ENCODE measurements around the gene STRA8. TPM values are rescaled to one million over a fixed set of nuclear protein-coding genes. Genes with fewer than 3 reads are reported as not detected.
A peak's percentile ranks its signal among the peaks of the same experiment; 100 is the strongest.

Gene STRA8
- total RNA-seq, 4 donors from 2014 or later, result not detected

DNA sequence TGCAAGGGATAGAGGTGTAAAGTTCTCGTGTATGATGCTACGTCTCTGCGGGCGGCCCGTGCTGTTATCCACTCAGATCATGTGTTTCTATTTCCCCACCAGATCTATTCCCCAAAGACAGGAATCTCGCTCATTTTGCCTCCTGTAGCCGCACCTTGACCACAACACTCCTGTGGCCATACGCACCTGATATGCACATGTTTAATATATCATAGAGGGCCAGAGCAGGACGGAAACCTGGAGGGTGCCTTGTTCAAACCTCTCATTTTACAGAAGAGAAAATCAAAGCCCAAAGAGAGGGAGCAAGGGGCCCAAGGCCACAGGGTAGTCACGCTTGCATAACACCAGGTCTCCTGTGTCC, 37.6 kb downstream of the STRA8 start:
- WGBS, result 94% methylated on average over 10 of the region's 10 CpGs
- Histone ChIP-seq H3K9me3 (peaks cover 0 to 8% (median 2%) of the 10 kb centered on the region in 4 donors), H3K4me3 (no peak overlapping the region), H3K4me1 (peaks cover 0 to 6% (median 3%) of the 10 kb centered on the region in 4 donors), H3K36me3 (no peaks in the 10 kb centered on the region), H3K27me3 (peaks cover 0 to 8% (median 0%) of the 10 kb centered on the region in 4 donors), H3K27ac (replicated peaks in 1 of 4) (no peak overlapping the region)
- intact Hi-C loops (cut with DNase I), result no loop called here
- TF ChIP-seq CTCF (IDR thresholded peaks at IDR 0.05) (no peak), POLR2A (IDR thresholded peaks at IDR 0.05; ENCODE audit: low read depth) (no peak), EP300 (IDR thresholded peaks at IDR 0.05) (no peak), POLR2AphosphoS5 (IDR thresholded peaks at IDR 0.05) (no peak)
- no peak for DNase-seq (ENCODE audit: extremely low spot score)

DNA sequence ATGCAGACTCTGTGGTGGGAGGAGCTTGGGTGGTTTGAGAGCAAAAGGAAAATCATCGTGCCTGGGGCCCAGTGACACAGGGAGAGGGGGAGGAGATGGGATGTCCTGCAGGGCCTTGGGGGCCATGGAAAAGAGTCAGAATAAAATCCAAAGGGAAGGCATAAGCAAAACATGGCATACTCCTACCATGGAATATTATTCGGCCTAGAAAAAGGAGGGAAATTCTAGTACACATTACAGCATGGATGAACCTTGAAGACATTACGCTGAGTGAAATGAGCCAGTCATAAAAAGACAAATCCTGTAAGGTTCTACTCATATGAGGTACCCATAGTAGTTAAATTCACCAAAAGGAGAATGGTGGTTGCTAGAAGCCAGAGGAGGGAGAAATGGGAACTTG, 38.7 kb downstream of the STRA8 start:
- Histone ChIP-seq H3K4me1 (peaks cover 0 to 6% (median 3%) of the 10 kb centered on the region in 4 donors), H3K27me3 (peaks cover 0 to 8% (median 0%) of the 10 kb centered on the region in 4 donors), H3K9me3 (no peaks in the 10 kb centered on the region), H3K27ac (replicated peaks in 1 of 4) (no peak overlapping the region), H3K36me3 (no peaks in the 10 kb centered on the region), H3K4me3 (no peak overlapping the region)
- intact Hi-C loops (cut with DNase I), result no loop called here
- WGBS, result 88% methylated on average over 3 of the region's 3 CpGs
- TF ChIP-seq EP300 (IDR thresholded peaks at IDR 0.05), result no peak
- TF ChIP-seq CTCF (IDR thresholded peaks at IDR 0.05), result no peak
- DNase-seq (ENCODE audit: extremely low spot score), result no peak

GRCh38 chr7:135273581-135273980, 39.9 kb downstream of the STRA8 start:
- TF ChIP-seq EP300 (IDR thresholded peaks at IDR 0.05) (no peak), POLR2AphosphoS5 (IDR thresholded peaks at IDR 0.05) (no peak), CTCF (IDR thresholded peaks at IDR 0.05) (no peak), POLR2A (IDR thresholded peaks at IDR 0.05; ENCODE audit: low read depth) (no peak)

GRCh38 chr7:135274495-135275268, 41.0 kb downstream of the STRA8 start:
- no peak for DNase-seq (ENCODE audit: extremely low spot score)
- TF ChIP-seq POLR2A (IDR thresholded peaks at IDR 0.05; ENCODE audit: low read depth) (no peak), CTCF (IDR thresholded peaks at IDR 0.05) (peak; percentile 75 to 87 (median 82))
- Histone ChIP-seq H3K36me3 (no peaks in the 10 kb centered on the region), H3K27me3 (peaks cover 0 to 8% (median 0%) of the 10 kb centered on the region in 4 donors), H3K27ac (replicated peaks in 1 of 4) (no peak overlapping the region), H3K4me3 (no peak overlapping the region), H3K4me1 (peaks cover 0 to 6% (median 3%) of the 10 kb centered on the region in 4 donors), H3K9me3 (no peaks in the 10 kb centered on the region)
- 38% methylated on average over 14 of the region's 14 CpGs for WGBS
- intact Hi-C loops (cut with DNase I), result no loop called here

More at GRCh38 chr7:135273581-135273980, 39.9 kb downstream of the STRA8 start:
- Histone ChIP-seq H3K27ac (replicated peaks in 1 of 4) (no peak overlapping the region), H3K4me1 (peaks cover 0 to 6% (median 3%) of the 10 kb centered on the region in 4 donors), H3K27me3 (peaks cover 0 to 8% (median 0%) of the 10 kb centered on the region in 4 donors), H3K9me3 (no peaks in the 10 kb centered on the region), H3K36me3 (no peaks in the 10 kb centered on the region), H3K4me3 (no peak overlapping the region)
- DNase-seq (ENCODE audit: extremely low spot score), result no peak
- intact Hi-C loops (cut with DNase I), result no loop called here
- 84% methylated on average over 4 of the region's 4 CpGs for WGBS

All from esophagus muscularis mucosa (tissue), 4 donors.